Activated CD4-positive, alpha-beta memory T cell treated with anti-CD3 and anti-CD28 coated beads, Interleukin-2, amount 10 ng/mL, durations not matched to agents 7 days and 5 days (primary cell): ENCODE measurements around the gene EDDM13. TPM values are rescaled to one million over a fixed set of nuclear protein-coding genes. Genes with fewer than 3 reads are reported as not detected.

ENCODE experiments used
- CTCF ChIA-PET: fragments of 350-600 bp; sonication (Branson Sonifier 250); formaldehyde crosslinking; loops from one replicate; lab custom pipeline; 2021; ENCODE audit warnings: antibody characterized with exemption, inconsistent platforms; lab: Charles Lee
- POLR2A ChIA-PET: fragments of 350-600 bp; sonication (Branson Sonifier 250); formaldehyde crosslinking; loops from one replicate; lab custom pipeline; 2021; ENCODE audit warnings: antibody characterized with exemption; lab: Charles Lee
- DNase-seq: peaks from one replicate; pipeline ENCODE4 v3.0.0-alpha.2; 2020
- H3K27ac Mint-ChIP-seq: one replicate; pipeline ENCODE4 v1.8.0; 2021; ENCODE audit warnings: mild to moderate bottlenecking, mixed read lengths
- H3K27me3 Mint-ChIP-seq: one replicate; pipeline ENCODE4 v1.8.0; 2021; ENCODE audit warnings: mixed read lengths
- H3K36me3 Mint-ChIP-seq: one replicate; pipeline ENCODE4 v1.8.0; 2021; ENCODE audit warnings: low read depth, mixed read lengths
- H3K4me1 Mint-ChIP-seq: one replicate; pipeline ENCODE4 v1.8.0; 2021; ENCODE audit warnings: mixed read lengths
- H3K4me3 Mint-ChIP-seq: one replicate; pipeline ENCODE4 v1.8.0; 2021; ENCODE audit warnings: mild to moderate bottlenecking, mixed read lengths
- H3K9me3 Mint-ChIP-seq: one replicate; pipeline ENCODE4 v1.8.0; 2021; ENCODE audit warnings: mixed read lengths
- total RNA-seq, 2 experiments: library from RNA; stranded (reverse); gene quantifications; one replicate each; pipeline ENCODE4 v1.2.3, GENCODE V29; 2021

The EDDM13 gene
- total RNA-seq, 2 experiments from 2014 or later: 1.4 to 2.9 TPM

DNA sequence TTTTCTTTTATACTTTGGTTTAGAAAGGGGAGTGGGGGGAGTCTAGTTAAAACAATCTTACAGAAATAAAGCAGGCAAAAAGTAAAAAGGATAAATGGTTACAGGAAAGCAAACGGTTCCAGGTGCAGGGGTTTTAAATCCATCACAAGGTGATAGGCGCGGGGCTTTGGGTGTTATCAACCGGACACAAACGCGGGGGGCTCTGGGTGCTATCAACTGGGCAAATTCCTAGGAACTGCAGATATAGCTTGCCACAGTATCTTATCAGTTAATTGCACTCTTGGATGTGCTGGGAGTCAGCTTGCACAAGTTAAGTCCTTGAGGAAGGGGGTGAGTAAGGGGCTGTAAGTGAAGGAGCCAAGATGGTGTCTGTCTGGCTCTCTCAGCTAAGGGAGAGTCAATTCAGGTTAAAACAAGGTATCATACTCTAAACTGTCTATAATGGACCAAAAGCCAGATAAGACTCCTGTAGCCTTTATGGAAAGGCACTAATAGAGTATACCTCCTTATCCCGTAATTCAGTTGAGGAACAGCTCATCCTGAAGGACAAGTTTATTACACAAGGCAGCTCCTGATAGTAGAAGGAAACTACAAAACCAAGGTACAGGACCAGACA lies 74.7 kb downstream of the EDDM13 start:
- ChIA-PET CTCF (interaction anchor here (0.7 to 1.7 kb wide), 5 partner anchors 12 to 752 kb away, joined by 3 to 5 read pairs (median 3); no protein-coding TSS in a partner anchor), POLR2A (no interaction called here)
- Mint-ChIP-seq H3K9me3 (peaks cover 6% of the 10 kb centered on the region), H3K4me3 (no peak overlapping the region), H3K4me1 (no peaks in the 10 kb centered on the region), H3K27ac (no peak overlapping the region), H3K27me3 (no peaks in the 10 kb centered on the region), H3K36me3 (no peaks in the 10 kb centered on the region)
- no peak for DNase-seq

DNA sequence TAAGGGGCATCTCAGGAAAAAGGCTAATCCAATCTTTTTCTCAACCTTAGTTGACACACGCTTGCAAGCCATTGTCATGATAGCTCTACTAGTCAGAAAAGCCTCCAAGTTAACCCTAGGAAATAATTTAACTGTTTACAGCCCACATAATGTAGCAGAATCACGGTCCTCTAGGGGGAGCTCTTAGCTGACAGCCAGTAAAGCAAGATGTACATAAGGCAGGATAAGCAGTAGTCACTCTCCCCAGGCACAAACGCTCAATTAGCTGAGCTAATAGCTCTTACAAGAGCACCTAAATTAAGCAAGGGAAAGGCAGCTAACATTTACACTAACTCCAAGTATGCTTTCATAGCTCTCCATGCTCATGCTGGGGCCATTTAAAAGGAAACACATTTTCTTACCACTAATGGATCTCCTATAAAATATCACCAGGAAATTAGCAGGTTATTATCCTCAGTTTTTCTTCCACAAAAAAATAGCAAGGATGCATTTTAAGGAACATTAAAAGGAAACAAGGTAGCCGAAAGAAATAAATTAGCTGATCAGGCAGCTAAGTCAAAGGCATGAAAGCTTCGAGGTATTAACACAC lies 75.8 kb downstream of the EDDM13 start:
- Mint-ChIP-seq H3K36me3 (no peaks in the 10 kb centered on the region), H3K4me1 (no peaks in the 10 kb centered on the region), H3K9me3 (no peaks in the 10 kb centered on the region), H3K27me3 (no peaks in the 10 kb centered on the region), H3K27ac (no peak overlapping the region), H3K4me3 (no peak overlapping the region)
- CTCF ChIA-PET: interaction anchor here (0.7 to 2.4 kb wide), 14 partner anchors 11 to 751 kb away, joined by 3 to 9 read pairs (median 4); no protein-coding TSS in a partner anchor
- POLR2A ChIA-PET: no interaction called here
- peak; percentile 20 for DNase-seq

DNA sequence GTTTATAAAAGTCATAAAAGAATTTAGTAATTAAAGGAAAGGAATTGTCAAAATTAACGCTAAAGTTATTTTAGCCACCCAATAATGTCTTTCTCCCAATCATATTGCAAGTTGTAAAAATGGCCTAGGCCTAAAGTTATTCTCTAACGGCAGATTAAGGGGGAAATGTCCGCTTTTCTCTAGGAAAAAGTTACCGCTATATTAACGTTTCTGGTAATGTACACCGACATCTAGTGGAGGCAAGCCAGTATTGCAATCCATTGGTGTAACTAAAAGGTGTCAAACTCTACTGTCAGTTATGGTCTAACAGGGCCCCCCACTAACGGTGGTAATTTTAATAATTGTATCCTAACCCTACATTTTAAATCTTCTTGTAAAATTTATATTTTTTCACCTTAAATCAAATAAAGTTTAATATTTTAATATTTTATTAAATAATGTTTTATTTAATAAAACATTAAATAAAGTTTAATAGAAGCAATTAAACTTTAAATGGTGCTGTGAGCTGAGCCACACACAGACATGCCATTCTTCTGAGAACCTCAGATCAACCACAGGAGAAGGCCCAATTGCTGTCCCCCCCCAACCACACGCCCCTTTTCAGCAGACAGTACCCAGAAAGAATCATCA lies 78.0 kb downstream of the EDDM13 start:
- DNase-seq: peak; percentile 39
- no peaks in the 10 kb centered on the region for H3K36me3 Mint-ChIP-seq
- ChIA-PET POLR2A (no interaction called here), CTCF (interaction anchor here (2.4 kb wide), 1 partner anchor 285 kb away, joined by 9 read pairs; no protein-coding TSS in a partner anchor)
- no peak overlapping the region for H3K27ac Mint-ChIP-seq
- H3K4me1 Mint-ChIP-seq: no peaks in the 10 kb centered on the region
- no peak overlapping the region for H3K4me3 Mint-ChIP-seq
- H3K9me3 Mint-ChIP-seq: no peaks in the 10 kb centered on the region
- H3K27me3 Mint-ChIP-seq: no peaks in the 10 kb centered on the region

DNA sequence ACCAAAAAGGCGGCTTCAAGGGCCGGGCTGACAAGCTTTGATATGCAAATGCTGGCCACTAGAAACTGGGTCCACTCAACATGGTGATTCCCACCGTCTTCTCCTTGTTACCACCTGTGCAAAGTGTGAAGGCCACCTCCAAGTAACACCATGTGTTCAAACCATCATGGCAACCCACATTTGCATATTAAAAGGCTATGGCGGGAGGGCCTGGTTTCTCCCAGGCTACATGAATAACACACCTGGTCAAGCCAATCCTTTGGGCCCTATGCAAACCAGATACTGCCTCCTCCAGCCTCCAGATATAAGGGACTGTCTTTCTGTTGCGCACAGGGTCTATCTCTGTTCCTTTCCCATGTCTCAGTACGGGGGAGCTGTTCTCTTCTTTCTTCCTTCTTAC lies 78.7 kb downstream of the EDDM13 start:
- DNase-seq: no peak
- H3K27me3 Mint-ChIP-seq: no peaks in the 10 kb centered on the region
- ChIA-PET CTCF (interaction anchor here (1.1 kb wide), 1 partner anchor 98 kb away, joined by 3 read pairs; no protein-coding TSS in a partner anchor), POLR2A (no interaction called here)
- H3K4me3 Mint-ChIP-seq: no peak overlapping the region
- no peaks in the 10 kb centered on the region for H3K36me3 Mint-ChIP-seq
- no peak overlapping the region for H3K27ac Mint-ChIP-seq
- no peaks in the 10 kb centered on the region for H3K9me3 Mint-ChIP-seq
- no peaks in the 10 kb centered on the region for H3K4me1 Mint-ChIP-seq

DNA sequence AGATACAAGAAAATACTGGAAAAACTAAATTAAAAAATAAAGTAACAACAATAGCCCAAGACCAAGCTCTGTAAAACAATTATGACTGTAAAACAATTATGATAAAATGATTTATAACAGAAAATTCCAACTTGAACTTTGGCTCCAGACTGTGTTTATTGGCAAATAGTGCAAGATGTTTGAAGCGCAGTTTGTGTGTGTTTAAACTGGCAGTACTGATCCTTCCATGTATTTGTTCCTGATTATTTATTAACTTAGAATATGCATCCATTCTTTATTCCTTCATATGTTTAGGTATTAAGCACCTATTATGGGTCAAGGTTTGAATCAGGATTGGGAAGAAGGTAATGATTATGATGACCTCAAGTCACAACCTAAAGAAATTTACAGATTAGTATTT lies 83.0 kb downstream of the EDDM13 start:
- no peak for DNase-seq
- Mint-ChIP-seq H3K9me3 (peaks cover 12% of the 10 kb centered on the region), H3K4me3 (no peak overlapping the region), H3K36me3 (no peaks in the 10 kb centered on the region), H3K27ac (no peak overlapping the region), H3K4me1 (no peaks in the 10 kb centered on the region), H3K27me3 (no peaks in the 10 kb centered on the region)
- ChIA-PET POLR2A (no interaction called here), CTCF (no interaction called here)

DNA sequence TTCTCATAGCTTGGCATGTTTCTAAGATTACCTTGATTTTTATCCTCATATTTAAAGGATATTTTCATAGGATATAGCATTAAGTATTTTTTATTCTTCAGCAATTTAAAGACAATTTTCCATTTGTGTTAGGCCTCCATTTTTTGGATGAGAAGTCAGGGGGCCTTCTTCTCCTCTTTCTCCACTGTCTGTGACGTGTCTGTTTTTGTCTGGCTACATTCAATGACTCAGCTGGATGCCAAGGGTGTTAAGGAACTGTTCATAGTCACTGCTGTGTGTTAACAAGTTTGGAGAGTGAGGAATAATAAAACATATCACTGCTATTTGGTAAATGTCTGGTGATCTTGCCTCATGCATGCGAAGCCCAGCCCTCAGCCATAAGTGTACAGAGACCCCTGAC lies 84.4 kb downstream of the EDDM13 start:
- no peaks in the 10 kb centered on the region for H3K4me1 Mint-ChIP-seq
- H3K4me3 Mint-ChIP-seq: no peak overlapping the region
- DNase-seq: no peak
- no peaks in the 10 kb centered on the region for H3K36me3 Mint-ChIP-seq
- no peaks in the 10 kb centered on the region for H3K27me3 Mint-ChIP-seq
- H3K27ac Mint-ChIP-seq: no peak overlapping the region
- peaks cover 17% of the 10 kb centered on the region for H3K9me3 Mint-ChIP-seq
- CTCF ChIA-PET: no interaction called here
- POLR2A ChIA-PET: no interaction called here

Other genes with a start within 250 kb of the EDDM13 start
- 10 to 100 TPM; 30.0 to 31.1 TPM for gene ZNF787, start 151.5 kb upstream of the EDDM13 start, total RNA-seq
- 10 to 100 TPM; 25.7 to 26.3 TPM for gene ZNF444, start 131.5 kb upstream of the EDDM13 start, total RNA-seq
- not detected for gene GALP, start 96.7 kb upstream of the EDDM13 start, total RNA-seq
- gene ZSCAN5B, start 75.0 kb upstream of the EDDM13 start, total RNA-seq: not detected
- gene ZSCAN5C, start 70.5 kb upstream of the EDDM13 start, total RNA-seq: not detected
- 1 to 10 TPM; 6.2 to 6.7 TPM for gene ZSCAN5A, start 42.1 kb downstream of the EDDM13 start, total RNA-seq
- gene ZNF582, start 120.8 kb downstream of the EDDM13 start, total RNA-seq: 1 to 10 TPM in 1 of 2 experiments, under 1 TPM in 1; 0.93 to 1.5 TPM
- gene ZNF583, start 131.6 kb downstream of the EDDM13 start, total RNA-seq: 1 to 10 TPM; 3.9 to 4.1 TPM
- gene ZNF667, start 204.6 kb downstream of the EDDM13 start, total RNA-seq: not detected
- under 1 TPM; 0.13 to 0.28 TPM for gene ZNF471, start 235.1 kb downstream of the EDDM13 start, total RNA-seq